Keratinocyte (primary cell): Measurements from ENCODE around the gene ITIH5. TPM values are rescaled to one million over a fixed set of nuclear protein-coding genes. Genes with fewer than 3 reads are reported as not detected.

ENCODE experiments used
- DNase-seq: peaks from one replicate; pipeline ENCODE4 v3.0.0-alpha.2; 2011; ENCODE audit warnings: low read depth, missing footprints, low spot score
- FAIRE-seq: peaks from 2 replicates; lab custom pipeline; 2011; peaks lifted over from hg19 to GRCh38; lab: Jason Lieb, UNC
- H2AFZ ChIP-seq: 2 replicates; pipeline ENCODE4 v1.6.0; 2012; ENCODE audit warnings: low read length, control low read depth, inconsistent platforms; ENCODE audit not compliant: control insufficient read depth
- H3K27ac ChIP-seq: 2 replicates; pipeline ENCODE4 v1.5.1; 2011; ENCODE audit warnings: low read length; ENCODE audit not compliant: control insufficient read depth, insufficient read depth
- H3K27me3 ChIP-seq: 3 replicates; pipeline ENCODE4 v1.6.0; 2011; ENCODE audit warnings: low read length; ENCODE audit not compliant: control insufficient read depth, insufficient read depth; ENCODE audit errors: extremely low read depth
- H3K36me3 ChIP-seq, 2 experiments: 2 replicates in 1 of 2; 3 replicates in 1 of 2; pipeline ENCODE4 v1.5.1; 2011; ENCODE audit warnings: low read length in 2 of 2, mild to moderate bottlenecking in 1 of 2; ENCODE audit not compliant: control insufficient read depth in 2 of 2, insufficient read depth in 2 of 2; ENCODE audit errors: extremely low read depth in 1 of 2
- H3K4me1 ChIP-seq: 3 replicates; pipeline ENCODE4 v1.5.1; 2011; ENCODE audit warnings: low read length; ENCODE audit not compliant: control insufficient read depth, insufficient read depth; ENCODE audit errors: extremely low read depth
- H3K4me2 ChIP-seq: 3 replicates; pipeline ENCODE4 v1.6.0; 2011; ENCODE audit warnings: low read depth, low read length; ENCODE audit not compliant: control insufficient read depth, insufficient read depth; ENCODE audit errors: extremely low read depth
- H3K4me3 ChIP-seq, 3 experiments: fragments of 200-600 bp in 1 of 3; sonication (generic) in 1 of 3; 2 replicates in 2 of 3; 3 replicates in 1 of 3; pipeline ENCODE4 v1.5.1; 2011 to 2016; ENCODE audit warnings: low read length in 3 of 3, mild to moderate bottlenecking in 3 of 3, control low read depth in 2 of 3, inconsistent platforms in 1 of 3, low read depth in 1 of 3, mixed read lengths in 1 of 3, mixed run types in 1 of 3, moderate library complexity in 1 of 3; ENCODE audit not compliant: control insufficient read depth in 2 of 3, insufficient read depth in 2 of 3; ENCODE audit errors: extremely low read depth in 1 of 3
- H3K79me2 ChIP-seq: 2 replicates; pipeline ENCODE4 v1.6.0; 2012; ENCODE audit warnings: low read length; ENCODE audit not compliant: control insufficient read depth, insufficient read depth
- H3K9ac ChIP-seq: 3 replicates; pipeline ENCODE4 v1.6.0; 2011; ENCODE audit warnings: low read length; ENCODE audit not compliant: control insufficient read depth, insufficient read depth; ENCODE audit errors: extremely low read depth
- H3K9me1 ChIP-seq: 3 replicates; pipeline ENCODE4 v1.6.0; 2011; ENCODE audit warnings: low read length; ENCODE audit not compliant: control insufficient read depth, insufficient read depth; ENCODE audit errors: extremely low read depth
- H3K9me3 ChIP-seq: 2 replicates; pipeline ENCODE4 v1.5.1; 2012; ENCODE audit warnings: low read depth, low read length; ENCODE audit not compliant: control insufficient read depth
- H4K20me1 ChIP-seq: 3 replicates; pipeline ENCODE4 v1.6.0; 2011; ENCODE audit warnings: low read length; ENCODE audit not compliant: control insufficient read depth, insufficient read depth; ENCODE audit errors: extremely low read depth
- CTCF ChIP-seq, 3 experiments: IDR thresholded peaks in 1 of 3; conservative IDR thresholded peaks in 1 of 3; optimal IDR thresholded peaks in 1 of 3; 2 replicates in 2 of 3; 3 replicates in 1 of 3; pipeline versions ENCODE3 to v1.5.1; 2011; ENCODE audit warnings: low read length in 3 of 3, mild to moderate bottlenecking in 3 of 3, moderate library complexity in 2 of 3, control low read depth in 1 of 3, inconsistent platforms in 1 of 3; ENCODE audit not compliant: insufficient read depth in 2 of 3; ENCODE audit errors: extremely low read depth in 1 of 3
- EZH2 ChIP-seq: IDR thresholded peaks from one replicate; pipeline ENCODE4 v1.6.1; 2012; ENCODE audit warnings: inconsistent platforms, mild to moderate bottlenecking, low read length, moderate library complexity
- dilution Hi-C: fragments of 300-500 bp; cut with MboI; formaldehyde crosslinking; loops from one replicate; pipeline ENCODE4 v1.7.0; 2020; ENCODE audit warnings: low sequenced_read_pairs; ENCODE audit not compliant: extremely low pct_ligation_motif_present
- polyA plus RNA-seq, 5 experiments: library from polyadenylated mRNA; depleted of rRNA in 3 of 5; stranded (reverse) in 3 of 5; stranded (forward) in 1 of 5; unstranded in 1 of 5; fragments of >200 nt; gene quantifications; 1 replicate in 1 of 5; 2 replicates in 3 of 5; 3 replicates in 1 of 5; pipeline versions ENCODE4 v1.2.1 to v1.2.3, GENCODE V29; 2011 to 2012; ENCODE audit warnings: missing spikeins in 2 of 5, low read depth in 1 of 5, low replicate concordance in 1 of 5

Gene ITIH5
- polyA plus RNA-seq, 1 donor (not counting 4 experiments of a cell fraction or from before 2014, with no cell fraction given), result not detected

GRCh38 chr10:7513455-7513854 lies 153.3 kb downstream of the ITIH5 start:
- no peaks in the 10 kb centered on the region for H3K79me2 ChIP-seq
- no peak overlapping the region for H3K4me2 ChIP-seq
- H4K20me1 ChIP-seq, result no peaks in the 10 kb centered on the region
- no peak overlapping the region for H2AFZ ChIP-seq
- no peak overlapping the region for H3K4me3 ChIP-seq
- FAIRE-seq, result no peak
- no peaks in the 10 kb centered on the region for H3K9me1 ChIP-seq
- dilution Hi-C loops, result no loop called here
- H3K4me1 ChIP-seq, result no peaks in the 10 kb centered on the region
- H3K27me3 ChIP-seq, result peaks cover 8% of the 10 kb centered on the region
- H3K27ac ChIP-seq, result no peak overlapping the region
- DNase-seq, result no peak
- H3K9me3 ChIP-seq, result no peaks in the 10 kb centered on the region
- TF ChIP-seq CTCF (optimal IDR thresholded peaks at IDR 0.05 in 1 of 3, IDR thresholded peaks at IDR 0.05 in 1 of 3, conservative IDR thresholded peaks at IDR 0.05 in 1 of 3; ENCODE audit: extremely low read depth in 1 of 3, insufficient read depth in 2 of 3, low read length in 3 of 3) (no peak), EZH2 (no peak)
- no peaks in the 10 kb centered on the region for H3K36me3 ChIP-seq
- no peak overlapping the region for H3K9ac ChIP-seq

GRCh38 chr10:7512487-7512886 lies 154.3 kb downstream of the ITIH5 start:
- dilution Hi-C loops, result no loop called here
- TF ChIP-seq CTCF (optimal IDR thresholded peaks at IDR 0.05 in 1 of 3, IDR thresholded peaks at IDR 0.05 in 1 of 3, conservative IDR thresholded peaks at IDR 0.05 in 1 of 3; ENCODE audit: extremely low read depth in 1 of 3, insufficient read depth in 2 of 3, low read length in 3 of 3) (no peak), EZH2 (no peak)
- Histone ChIP-seq H3K36me3 (no peaks in the 10 kb centered on the region), H4K20me1 (no peaks in the 10 kb centered on the region), H3K4me3 (no peak overlapping the region), H3K4me1 (no peaks in the 10 kb centered on the region), H3K9me1 (no peaks in the 10 kb centered on the region), H3K27ac (no peak overlapping the region), H3K27me3 (peaks cover 8% of the 10 kb centered on the region), H3K9ac (no peak overlapping the region), H2AFZ (no peak overlapping the region), H3K9me3 (no peaks in the 10 kb centered on the region), H3K79me2 (no peaks in the 10 kb centered on the region), H3K4me2 (no peak overlapping the region)
- FAIRE-seq (no peak), DNase-seq (no peak)
